ENCODE data around the gene SMC1B. TPM values are rescaled to one million over a fixed set of nuclear protein-coding genes. Genes with fewer than 3 reads are reported as not detected.

The SMC1B gene
- total and polyA plus RNA-seq, 2 of the 8 experiments (the other 6 are each of a cell fraction or from before 2014, with no cell fraction given), result 0.02 TPM; not detected in 1

DNA sequence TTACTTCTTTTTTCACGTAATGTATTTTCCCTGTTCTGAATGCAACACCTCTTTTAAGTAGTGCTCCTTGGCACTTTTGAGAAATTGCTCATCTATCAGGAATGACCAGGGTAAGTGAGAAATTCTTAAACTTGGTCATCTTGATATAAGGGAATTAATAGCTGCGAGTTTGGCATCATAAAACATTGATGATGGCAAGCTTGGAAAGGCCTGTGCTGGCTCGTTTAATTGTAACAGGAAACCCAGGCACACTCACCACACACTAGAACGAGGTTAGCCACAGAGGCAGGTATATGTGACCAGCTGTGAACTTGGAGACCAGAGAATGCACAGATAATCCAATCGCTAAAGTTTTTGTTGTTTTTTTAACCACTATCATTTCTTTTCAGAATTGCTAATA, 79.3 kb downstream of the SMC1B start:
- H2BK15ac ChIP-seq (ENCODE audit: low read length), result no peak overlapping the region
- no peak overlapping the region for H3K14ac ChIP-seq (ENCODE audit: insufficient read length)
- no peak overlapping the region for H4K5ac ChIP-seq (ENCODE audit: insufficient read length, low read depth, low read length)
- ChIA-PET CTCF (ENCODE audit: partially characterized antibody) (interaction anchor here (0.9 to 3.6 kb wide), 11 partner anchors 11 to 220 kb away, joined by 3 to 19 read pairs (median 5); partner anchors contain the start of genes RIBC2 and SMC1B), POLR2A (ENCODE audit: partially characterized antibody) (no interaction called here)
- no peaks in the 10 kb centered on the region for H3K23me2 ChIP-seq (ENCODE audit: low read depth, low read length)
- no peak overlapping the region for H3K4ac ChIP-seq (replicated peaks; ENCODE audit: insufficient read length, low read depth, low read length)
- H3K9ac ChIP-seq (replicated peaks in 1 of 4; ENCODE audit: extremely low read depth in 1 of 4, low read depth in 3 of 4, low read length in 3 of 4), result no peak overlapping the region
- H3K79me1 ChIP-seq (ENCODE audit: low read depth, low read length), result no peaks in the 10 kb centered on the region
- peaks cover 0 to 3% of the 10 kb centered on the region in 2 experiments for H4K20me1 ChIP-seq (replicated peaks in 1 of 2; ENCODE audit: control insufficient read depth in 1 of 2, insufficient read depth in 2 of 2, low read length in 2 of 2)
- DNase-seq (ENCODE audit: low read depth in 1 of 2, low spot score in 2 of 2) (no peak), FAIRE-seq (no peak)
- no peak overlapping the region for H2BK5ac ChIP-seq (ENCODE audit: low read depth, low read length)
- H3K4me3 ChIP-seq (ENCODE audit: extremely low read depth in 1 of 4, insufficient read depth in 2 of 4, low read depth in 3 of 4, low read length in 4 of 4), result no peak overlapping the region
- no peaks in the 10 kb centered on the region for H3K4me1 ChIP-seq (replicated peaks in 1 of 4; ENCODE audit: control insufficient read depth in 3 of 4, insufficient read depth in 4 of 4, low read length in 3 of 4)
- no peak overlapping the region for H3K4me2 ChIP-seq (ENCODE audit: insufficient read depth in 1 of 2, low read depth in 2 of 2, low read length in 2 of 2)
- H2BK120ac ChIP-seq (replicated peaks; ENCODE audit: low read depth, low read length), result no peak overlapping the region
- H2AK5ac ChIP-seq (ENCODE audit: low read depth, low read length), result no peak overlapping the region
- H3K36me3 ChIP-seq (ENCODE audit: control insufficient read depth in 2 of 4, insufficient read depth in 4 of 4, low read length in 3 of 4), result peaks cover 0 to 6% (median under 1%) of the 10 kb centered on the region in 4 experiments; a peak in 4 of 8 replicates
- H3K23ac ChIP-seq (ENCODE audit: insufficient read length), result no peak overlapping the region
- no peak overlapping the region for H2BK20ac ChIP-seq (ENCODE audit: low read length)
- H3K9me3 ChIP-seq (ENCODE audit: insufficient read depth in 2 of 2, low read depth in 1 of 2, low read length in 1 of 2), result no peaks in the 10 kb centered on the region
- no peak overlapping the region for H3K27ac ChIP-seq (ENCODE audit: low read depth, low read length)
- no peak overlapping the region for H2AFZ ChIP-seq (ENCODE audit: low read length)
- H3K79me2 ChIP-seq (ENCODE audit: control insufficient read depth in 1 of 2, insufficient read depth in 2 of 2, low read length in 2 of 2), result no peaks in the 10 kb centered on the region
- H4K91ac ChIP-seq (replicated peaks; ENCODE audit: insufficient read length, low read length), result no peak overlapping the region
- no peak overlapping the region for H3K18ac ChIP-seq (ENCODE audit: extremely low read depth, low read length)
- H4K8ac ChIP-seq (ENCODE audit: extremely low read depth, insufficient read depth, low read length), result no peak overlapping the region
- 85% methylated on average over 5 of the region's 5 CpGs; no CpG with 5 or more reads in 1 of the 2 experiments for WGBS, 2 experiments (ENCODE audit: extremely low coverage in 1 of 2, insufficient coverage in 1 of 2, insufficient read length in 1 of 2, insufficient replicate concordance in 2 of 2, low coverage in 1 of 2, low lambda C conversion rate in 2 of 2, missing lambda C conversion rate in 1 of 2)
- H3K56ac ChIP-seq (replicated peaks; ENCODE audit: insufficient read length, low read depth, low read length), result no peak overlapping the region
- TF ChIP-seq, protein P1, sequence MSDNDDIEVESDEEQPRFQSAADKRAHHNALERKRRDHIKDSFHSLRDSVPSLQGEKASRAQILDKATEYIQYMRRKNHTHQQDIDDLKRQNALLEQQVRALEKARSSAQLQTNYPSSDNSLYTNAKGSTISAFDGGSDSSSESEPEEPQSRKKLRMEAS (IDR thresholded peaks at IDR 0.05), result no peak
- no peak for TF ChIP-seq ZNF274 (IDR thresholded peaks at IDR 0.05; ENCODE audit: borderline replicate concordance, extremely low read depth, low read length)
- TF ChIP-seq JUND (IDR thresholded peaks at IDR 0.05; ENCODE audit: low read length), result no peak
- no peak for TF ChIP-seq NRF1 (IDR thresholded peaks at IDR 0.05; ENCODE audit: low read depth, low read length)
- no peak for TF ChIP-seq SP2 (IDR thresholded peaks at IDR 0.05; ENCODE audit: low read length)
- H3K27me3 ChIP-seq (replicated peaks in 1 of 4; ENCODE audit: control insufficient read depth in 3 of 4, extremely low read depth in 1 of 4, insufficient read depth in 3 of 4, low read length in 3 of 4), result no peaks in the 10 kb centered on the region
- no peak overlapping the region for H2BK12ac ChIP-seq (ENCODE audit: low read depth, low read length)
